GM23338 (cell line): ENCODE results near the gene SMCO3. TPM values are rescaled to one million over a fixed set of nuclear protein-coding genes. Genes with fewer than 3 reads are reported as not detected.

Experiments
- ATAC-seq: fragments of 200-7000 bp; cut with Tn5 transposase; 3 replicates; pipeline ENCODE4 v1.9.1; 2020
- DNase-seq: peaks from one replicate; pipeline ENCODE4 v3.0.0-alpha.2; 2015; ENCODE audit warnings: low spot score
- H2AFZ ChIP-seq: fragments of 200-600 bp; sonication (generic); 2 replicates; pipeline ENCODE4 v1.8.0; 2016; ENCODE audit warnings: antibody characterized with exemption, mild to moderate bottlenecking, moderate library complexity
- H3F3A ChIP-seq: fragments of 200-600 bp; sonication (generic); replicated peaks from 2 replicates; pipeline ENCODE4 v1.8.0; 2017; ENCODE audit warnings: antibody characterized with exemption, mixed run types, low read depth
- H3K27ac ChIP-seq: fragments of 200-600 bp; sonication (generic); 2 replicates; pipeline ENCODE4 v1.6.1; 2016; ENCODE audit warnings: low read depth
- H3K27me3 ChIP-seq: fragments of 200-600 bp; sonication (generic); 2 replicates; pipeline ENCODE4 v1.8.0; 2016; ENCODE audit warnings: mild to moderate bottlenecking, mixed run types, moderate library complexity; ENCODE audit not compliant: insufficient read depth
- H3K36me3 ChIP-seq: fragments of 200-600 bp; sonication (generic); 2 replicates; pipeline ENCODE4 v1.8.0; 2016; ENCODE audit warnings: mild to moderate bottlenecking; ENCODE audit not compliant: insufficient read depth
- H3K4me1 ChIP-seq: fragments of 200-600 bp; sonication (generic); 2 replicates; pipeline ENCODE4 v1.8.0; 2016; ENCODE audit warnings: mild to moderate bottlenecking, moderate library complexity; ENCODE audit not compliant: insufficient read depth
- H3K4me2 ChIP-seq: fragments of 200-600 bp; sonication (generic); 2 replicates; pipeline ENCODE4 v1.7.1; 2017; ENCODE audit warnings: mixed run types
- H3K4me3 ChIP-seq: fragments of 200-600 bp; sonication (generic); 2 replicates; pipeline ENCODE4 v1.6.1; 2016; ENCODE audit warnings: mixed run types
- H3K79me2 ChIP-seq: fragments of 200-600 bp; sonication (generic); replicated peaks from 2 replicates; pipeline ENCODE4 v1.8.0; 2017; ENCODE audit warnings: mild to moderate bottlenecking; ENCODE audit not compliant: insufficient read depth
- H3K9me2 ChIP-seq: fragments of 200-600 bp; sonication (generic); 2 replicates; pipeline ENCODE4 v1.8.0; 2017; ENCODE audit not compliant: insufficient read depth
- H4K20me1 ChIP-seq: fragments of 200-600 bp; sonication (generic); replicated peaks from 2 replicates; pipeline ENCODE4 v1.8.0; 2017; ENCODE audit warnings: mild to moderate bottlenecking; ENCODE audit not compliant: insufficient read depth
- H3K27ac Mint-ChIP-seq: 2 replicates; pipeline ENCODE4 v1.8.0; 2020; ENCODE audit warnings: inconsistent platforms, mild to moderate bottlenecking, moderate library complexity, mixed read lengths
- H3K27me3 Mint-ChIP-seq: 3 replicates; pipeline ENCODE4 v1.8.0; 2022; ENCODE audit warnings: low read depth, mild to moderate bottlenecking, moderate library complexity, mixed read lengths, inconsistent platforms; ENCODE audit not compliant: insufficient read depth, poor library complexity
- H3K36me3 Mint-ChIP-seq: 3 replicates; pipeline ENCODE4 v1.8.0; 2021; ENCODE audit warnings: low read depth, mild to moderate bottlenecking, inconsistent platforms, moderate library complexity, mixed read lengths
- H3K4me1 Mint-ChIP-seq: 3 replicates; pipeline ENCODE4 v1.8.0; 2020; ENCODE audit warnings: mild to moderate bottlenecking, inconsistent platforms, mixed read lengths
- H3K4me3 Mint-ChIP-seq: 3 replicates; pipeline ENCODE4 v1.8.0; 2021; ENCODE audit warnings: moderate library complexity, mild to moderate bottlenecking, inconsistent platforms, mixed read lengths
- H3K9me3 Mint-ChIP-seq: 3 replicates; pipeline ENCODE4 v1.8.0; 2020; ENCODE audit warnings: moderate library complexity, mild to moderate bottlenecking, inconsistent platforms, mixed read lengths
- ETS1 ChIP-seq: IDR thresholded peaks from 2 replicates; pipeline ENCODE4 v1.6.1; 2016; ENCODE audit warnings: antibody characterized with exemption
- EZH2phosphoT487 ChIP-seq: fragments of 200-600 bp; sonication (generic); IDR thresholded peaks from one replicate; pipeline ENCODE4 v1.8.1; 2018; ENCODE audit warnings: antibody characterized with exemption; ENCODE audit not compliant: unreplicated experiment
- JUNB ChIP-seq: IDR thresholded peaks from one replicate; pipeline ENCODE4 v1.6.1; 2016; ENCODE audit warnings: antibody characterized with exemption; ENCODE audit not compliant: unreplicated experiment
- POLR2AphosphoS5 ChIP-seq: IDR thresholded peaks from 2 replicates; pipeline ENCODE4 v1.6.1; 2016; ENCODE audit warnings: antibody characterized with exemption, low read depth
- REST ChIP-seq: IDR thresholded peaks from one replicate; pipeline ENCODE4 v1.6.1; 2018; ENCODE audit warnings: antibody characterized with exemption; ENCODE audit not compliant: unreplicated experiment
- ZNF114 ChIP-seq: fragments of 250-450 bp; sonication (Bioruptor Pico); IDR thresholded peaks from 2 replicates; pipeline ENCODE4 v1.5.0; 2020; ENCODE audit warnings: mild to moderate bottlenecking, moderate library complexity
- ZNF331 ChIP-seq: fragments of 250-450 bp; sonication (Bioruptor Pico); IDR thresholded peaks from 2 replicates; pipeline ENCODE4 v1.5.0; 2020; ENCODE audit warnings: low read depth, mild to moderate bottlenecking, moderate library complexity
- ZNF462 ChIP-seq: fragments of 250-450 bp; sonication (Bioruptor Pico); IDR thresholded peaks from 2 replicates; pipeline ENCODE4 v1.5.0; 2020; ENCODE audit warnings: mild to moderate bottlenecking, moderate library complexity
- polyA plus RNA-seq: library from polyadenylated mRNA; unstranded; fragments of >200 nt; fragmentation: Nextera tagmentation; extraction: Ambion mirVana; gene quantifications from 2 replicates; pipeline ENCODE4 v1.2.1, GENCODE V29; 2016
- total RNA-seq: library from RNA; depleted of rRNA; stranded (reverse); fragments of >200 nt; shearing (Covaris generic); gene quantifications from 2 replicates; pipeline ENCODE4 v1.2.3, GENCODE V29; 2014

Gene SMCO3
- total and polyA plus RNA-seq, 2 experiments from 2014 or later: 0.13 TPM; not detected in 1

- TF ChIP-seq ZNF114 (CRISPR knock-in tag) (no peak), ZNF462 (no peak), JUNB (no peak)
These were observed 28.3 kb upstream of the SMCO3 start (continued) for GRCh38 chr12:14842315-14842714.

GRCh38 chr12:14841761-14842160 is 27.8 kb upstream of the SMCO3 start:
- DNase-seq (peak; percentile 35), ATAC-seq (no peak)
- H3K4me3 Mint-ChIP-seq: no peak overlapping the region
- no peaks in the 10 kb centered on the region for H3K9me2 ChIP-seq
- no peaks in the 10 kb centered on the region for H4K20me1 ChIP-seq
- peak overlapping the region; percentile 8; the same call in 1 of the 2 replicates for H2AFZ ChIP-seq
- H3K4me1 ChIP-seq: no peaks in the 10 kb centered on the region
- H3K36me3 Mint-ChIP-seq: peaks cover 2% of the 10 kb centered on the region; the same call in 1 of the 3 replicates
- no peak overlapping the region for H3K27ac Mint-ChIP-seq
- H3K27me3 Mint-ChIP-seq: no peaks in the 10 kb centered on the region
- no peak overlapping the region for H3K27ac ChIP-seq
- no peaks in the 10 kb centered on the region for H3K36me3 ChIP-seq
- no peaks in the 10 kb centered on the region for H3F3A ChIP-seq
- no peaks in the 10 kb centered on the region for H3K27me3 ChIP-seq
- peaks cover 3% of the 10 kb centered on the region; the same call in 1 of the 3 replicates for H3K4me1 Mint-ChIP-seq
- no peak overlapping the region for H3K4me2 ChIP-seq
- no peaks in the 10 kb centered on the region for H3K79me2 ChIP-seq
- H3K9me3 Mint-ChIP-seq: peaks cover 9% of the 10 kb centered on the region; the same call in 1 of the 3 replicates
- no peak for TF ChIP-seq ZNF114 (CRISPR knock-in tag)
- no peak for TF ChIP-seq ZNF331
- no peak for TF ChIP-seq EZH2phosphoT487
- TF ChIP-seq REST: no peak
- no peak for TF ChIP-seq POLR2AphosphoS5
- TF ChIP-seq ETS1: no peak
- H3K4me3 ChIP-seq: no peak overlapping the region
